ENCODE data around the gene SMAD4.

The SMAD4 gene

DNA sequence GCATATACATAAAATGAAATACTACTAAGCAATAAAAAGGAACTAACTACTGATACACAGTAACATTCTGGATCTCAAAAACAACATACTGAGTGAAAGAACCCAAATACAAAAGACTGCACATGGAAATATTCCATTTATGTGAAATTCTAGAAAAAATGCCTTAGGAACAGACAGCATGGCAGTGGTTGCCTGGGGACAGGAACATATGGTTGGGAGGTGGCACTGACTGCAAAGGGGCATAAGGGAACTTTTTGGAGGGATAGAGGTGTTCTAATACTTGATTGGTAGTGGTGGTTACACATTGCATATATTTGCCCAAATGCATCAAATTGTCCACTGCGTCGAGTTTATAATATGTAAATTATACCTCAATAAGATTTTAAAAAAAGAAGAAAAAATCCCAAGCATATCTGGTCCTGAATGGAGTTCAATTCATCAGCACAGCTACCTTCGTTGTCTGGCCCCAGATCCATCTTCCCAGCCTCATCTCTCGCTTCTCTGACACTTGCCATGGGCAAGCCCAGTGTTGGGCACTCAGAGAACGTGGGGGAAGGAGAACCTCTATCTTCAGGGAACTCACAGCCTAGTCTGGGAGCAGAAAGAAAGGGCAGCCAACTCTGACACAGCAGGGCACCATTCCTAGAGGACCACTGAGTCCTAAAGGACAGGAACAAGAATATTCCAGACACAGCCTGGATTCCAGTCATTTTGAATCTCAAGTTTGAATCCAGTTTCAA lies 8.6 kb upstream of the SMAD4 start:
- no peak for DNase-seq

DNA sequence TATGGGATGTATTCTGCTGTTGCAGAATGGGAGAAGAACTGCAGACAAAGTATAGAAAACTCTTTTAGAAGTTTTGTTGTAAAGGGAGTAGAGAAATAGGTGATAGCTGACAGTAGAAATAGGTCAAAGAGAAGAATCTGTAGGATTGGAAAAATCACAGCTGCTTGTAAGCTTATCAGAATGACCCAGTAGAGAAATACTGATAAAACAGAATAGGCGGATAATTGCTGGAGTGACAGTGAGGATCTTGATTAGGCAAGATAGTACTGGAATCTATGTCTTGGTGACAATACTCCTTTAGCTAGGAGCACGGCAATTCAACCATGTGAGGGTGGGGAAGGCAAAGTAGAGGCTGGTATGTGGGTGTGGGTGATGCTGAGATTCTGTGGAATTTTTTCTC lies 4.5 kb upstream of the SMAD4 start:
- DNase-seq, result no peak

DNA sequence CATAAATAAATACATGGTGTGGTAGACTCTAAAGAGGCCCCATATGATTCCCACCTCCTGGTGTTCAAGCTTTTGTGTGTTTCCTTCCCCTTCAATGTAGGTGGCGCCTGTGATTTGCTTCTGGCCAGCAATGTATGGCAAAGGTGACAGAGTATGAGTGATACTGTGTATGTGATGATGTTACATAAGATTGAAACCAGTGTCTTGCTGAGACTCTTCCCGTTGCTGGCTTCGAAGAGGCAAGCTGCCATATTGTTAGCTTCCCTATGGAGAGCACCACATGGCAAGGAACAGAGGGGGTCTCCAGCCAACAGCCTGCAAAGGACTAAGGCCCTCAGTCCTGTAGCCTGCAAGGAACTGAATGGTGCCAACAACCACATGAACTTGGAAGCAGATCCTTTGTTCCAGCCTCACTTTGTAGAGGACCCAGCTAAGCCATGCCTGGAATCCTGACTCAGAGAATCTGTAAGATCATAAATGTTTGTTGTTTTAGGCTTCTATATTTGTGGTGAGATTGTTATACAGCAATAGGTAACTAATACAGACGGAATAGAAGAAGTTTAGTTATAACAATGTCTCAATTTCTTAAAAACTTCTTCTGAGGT lies 1.7 kb upstream of the SMAD4 start:
- no peak for DNase-seq

DNA sequence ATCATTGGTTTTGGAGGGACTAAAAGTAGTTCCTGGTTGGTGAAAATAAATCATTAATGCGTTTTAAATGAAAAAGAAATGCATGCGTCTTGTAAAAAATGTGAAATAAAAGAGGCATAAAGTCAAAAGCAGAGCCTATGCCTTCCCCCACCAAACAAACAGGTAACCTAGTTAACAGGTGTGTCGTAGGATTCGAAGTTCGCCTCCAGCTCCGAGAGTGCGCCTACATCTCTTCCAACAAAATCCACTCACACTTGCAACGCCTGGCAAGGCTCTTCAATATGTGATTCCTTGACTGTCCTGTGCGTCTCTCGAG lies 677 bp upstream of the SMAD4 start:
- no peak for DNase-seq

DNA sequence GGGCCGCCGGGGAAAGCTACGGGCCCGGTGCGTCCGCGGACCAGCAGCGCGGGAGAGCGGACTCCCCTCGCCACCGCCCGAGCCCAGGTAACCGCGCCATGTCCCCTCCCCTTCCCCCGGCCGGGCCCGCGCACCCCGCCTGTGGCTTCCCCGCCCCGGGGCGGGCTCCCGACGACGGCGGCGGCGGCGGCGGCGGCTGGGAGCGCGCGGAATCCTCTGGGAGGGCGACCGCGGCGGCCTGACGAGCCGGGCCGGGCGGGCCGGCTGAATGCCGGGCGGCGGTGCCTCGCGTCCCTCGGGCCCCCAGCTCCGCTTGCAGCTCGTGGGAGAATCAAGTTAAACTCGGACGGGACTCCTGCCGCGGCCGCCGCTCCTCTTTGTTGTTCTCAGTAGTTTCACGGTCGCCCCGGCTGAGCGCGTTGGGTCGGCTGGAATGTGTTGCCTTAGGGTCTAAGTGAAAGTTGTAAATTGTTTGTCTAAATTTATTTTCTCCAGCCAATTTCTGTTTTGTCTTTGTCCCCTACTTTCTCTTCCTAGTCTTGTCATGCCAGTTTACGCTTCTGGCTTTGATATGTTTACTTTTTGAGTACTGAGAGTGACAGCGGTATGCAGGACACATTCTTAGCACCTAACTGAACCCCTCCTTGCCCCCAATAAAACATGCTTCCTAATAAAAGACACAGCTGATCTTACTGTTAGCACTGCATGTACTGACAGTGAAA lies 685 bp downstream of the SMAD4 start:
- DNase-seq, result peak; percentile 53

DNA sequence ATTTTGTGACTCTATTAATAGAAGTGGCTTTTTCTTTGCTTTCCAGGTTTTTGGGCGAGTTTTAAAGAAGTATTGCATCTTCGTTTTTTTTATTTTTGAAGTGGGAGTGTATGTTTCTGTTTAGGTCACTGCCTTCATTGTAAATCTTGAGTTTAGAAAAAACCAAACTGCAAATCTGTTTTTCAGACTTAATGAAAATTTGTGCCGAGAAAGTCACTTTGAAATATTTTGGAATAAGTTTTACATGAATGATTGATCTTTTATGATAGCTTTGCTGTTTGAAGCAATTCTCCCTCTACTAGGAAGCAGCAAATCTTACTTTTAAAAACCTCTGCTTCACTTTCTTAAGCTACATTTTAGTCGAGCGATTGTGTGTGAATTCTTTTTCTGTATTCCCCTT lies 2.2 kb downstream of the SMAD4 start:
- no peak for DNase-seq

DNA sequence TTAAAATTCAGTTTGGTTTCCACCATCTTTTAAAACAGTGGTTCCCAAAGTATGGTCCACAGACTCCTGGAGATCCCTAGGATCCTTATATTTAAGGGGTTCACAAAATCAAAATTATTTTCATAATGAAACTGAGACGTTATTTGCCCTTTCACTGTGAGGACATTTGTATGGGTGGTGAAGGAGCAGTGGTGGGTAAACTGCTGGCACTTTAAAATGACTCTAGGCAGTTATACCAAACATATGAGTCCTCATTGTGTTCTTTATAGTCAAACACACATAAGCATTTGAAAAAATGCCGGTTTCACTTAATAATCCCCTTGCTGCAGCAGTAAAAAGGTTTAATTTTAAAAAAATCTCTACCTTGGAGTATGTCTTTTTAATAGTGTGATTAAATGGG lies 7.2 kb downstream of the SMAD4 start:
- no peak for DNase-seq

DNA sequence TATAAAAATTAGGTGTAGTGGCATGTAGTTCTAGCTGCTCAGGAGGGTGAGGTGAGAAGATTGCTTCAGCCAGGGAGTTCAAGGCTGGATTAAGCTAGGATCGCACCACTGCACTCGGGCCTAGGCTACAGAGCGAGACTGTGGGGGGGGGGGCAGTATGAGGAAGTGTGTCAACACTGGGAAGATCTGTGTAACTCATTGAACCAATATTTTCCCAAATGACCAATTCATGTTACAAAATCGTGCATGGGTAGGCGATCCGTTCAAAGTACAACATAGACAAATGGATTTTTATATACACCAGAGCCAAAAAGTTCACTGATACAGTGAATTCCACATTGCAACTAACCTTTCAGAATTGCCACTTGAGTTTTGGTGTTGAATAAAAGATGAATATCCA lies 8.1 kb downstream of the SMAD4 start:
- no peak for DNase-seq

DNA sequence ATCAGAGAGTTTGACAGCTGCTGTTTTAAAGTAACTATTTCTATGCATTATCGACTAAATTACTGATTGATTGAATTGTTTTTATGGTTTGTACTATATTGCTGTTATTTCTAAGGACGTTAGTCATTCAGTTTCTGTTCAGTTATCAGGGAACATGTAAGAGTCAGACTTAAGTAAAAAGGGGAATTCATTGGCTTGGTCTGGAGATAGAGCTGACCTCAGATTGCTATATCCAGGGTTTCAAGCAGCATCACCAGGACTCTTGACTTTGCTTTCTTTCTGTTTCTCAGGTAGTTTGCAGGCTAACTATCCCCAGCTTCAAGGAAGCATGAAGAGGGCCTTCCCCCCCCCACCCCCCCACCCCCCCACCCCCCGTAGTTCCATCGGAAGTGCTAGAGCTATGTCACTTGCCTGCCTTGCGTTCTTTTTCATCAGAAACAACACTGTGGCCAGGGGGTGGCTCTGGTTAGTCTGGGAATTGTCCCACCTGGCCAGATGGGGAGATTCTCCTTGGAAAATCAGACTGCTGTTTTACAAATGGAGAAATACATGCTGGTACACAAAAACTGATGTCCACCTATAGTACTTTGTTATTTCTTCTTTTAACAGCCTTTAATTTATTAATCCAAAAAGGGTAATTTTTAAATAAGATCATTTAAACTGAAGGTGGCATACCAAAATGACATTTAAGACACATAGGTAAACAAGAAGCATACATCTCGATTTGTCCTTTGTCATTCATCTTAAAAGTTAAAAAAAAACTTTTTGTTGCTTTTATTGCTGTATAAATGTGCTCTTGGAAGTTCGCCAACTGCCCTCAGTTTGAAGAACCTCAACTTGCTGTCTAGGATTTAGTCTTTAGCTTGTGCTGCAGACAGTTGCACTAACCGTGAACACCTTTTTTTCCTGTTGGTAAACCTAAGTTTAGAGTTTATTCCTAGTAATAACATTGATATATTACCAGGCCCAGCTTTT lies 9.4 kb downstream of the SMAD4 start:
- DNase-seq, result no peak

DNA sequence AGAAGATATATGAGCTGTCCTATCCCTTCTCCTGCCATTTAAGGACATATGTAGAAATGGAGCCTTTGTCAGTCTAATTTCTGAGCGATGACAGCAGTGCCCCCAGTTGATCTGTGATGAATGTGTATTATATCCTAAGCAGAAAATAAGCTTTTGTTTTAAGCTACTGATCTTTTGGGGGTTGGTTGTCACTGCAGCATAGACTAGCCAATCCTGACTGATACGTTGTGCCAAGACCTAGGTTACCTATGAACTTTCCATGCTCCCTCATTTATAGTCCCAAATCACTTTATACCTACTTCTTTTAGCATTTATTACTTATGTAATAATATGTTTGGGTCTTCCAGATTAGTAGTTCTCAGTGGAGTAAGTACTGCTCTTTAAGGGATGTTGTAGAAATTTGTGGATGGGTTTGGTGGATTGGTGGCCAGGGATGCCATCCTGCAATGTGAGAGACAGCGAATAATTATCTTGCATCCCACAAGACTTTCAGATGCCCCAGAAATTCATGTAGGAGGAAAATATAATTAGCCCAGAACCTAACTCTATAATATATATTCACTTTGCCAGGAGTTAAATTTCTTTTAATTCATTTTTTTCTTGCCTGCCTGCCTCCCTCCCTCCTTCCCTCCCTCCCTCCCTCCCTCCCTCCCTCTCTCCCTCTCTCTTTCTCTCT lies 11.8 kb downstream of the SMAD4 start:
- DNase-seq, result no peak

DNA sequence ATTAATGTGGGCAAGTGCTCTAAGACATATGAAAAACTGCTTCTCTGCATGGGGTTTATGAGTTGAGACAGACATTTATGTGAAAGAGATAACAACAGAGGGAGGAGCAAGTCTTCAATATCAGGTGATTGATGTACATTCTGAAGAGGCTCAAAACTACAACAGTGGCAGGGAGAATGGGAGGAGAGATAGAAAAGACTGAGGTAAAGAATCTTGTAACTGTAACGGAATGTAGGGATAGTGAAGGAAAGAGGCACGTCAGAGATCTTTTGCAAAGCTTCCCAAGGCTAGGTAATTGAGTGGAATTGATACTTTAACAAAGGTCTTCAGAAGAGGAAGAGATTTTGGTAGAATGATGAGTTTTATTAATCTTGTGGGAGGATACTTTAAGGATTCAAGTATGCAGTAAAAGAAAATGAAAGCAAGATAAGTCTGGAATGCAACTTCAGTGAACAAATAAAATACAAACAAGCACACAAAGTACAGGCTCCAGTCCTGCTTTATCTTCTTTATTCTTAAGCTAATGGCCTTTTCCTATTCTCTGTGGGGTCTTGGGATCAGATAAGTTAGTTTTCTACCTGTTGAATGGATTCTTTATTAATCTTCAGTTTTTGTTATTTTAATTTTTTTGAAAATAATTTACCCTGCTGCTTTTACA lies 15.0 kb downstream of the SMAD4 start:
- DNase-seq, result no peak

DNA sequence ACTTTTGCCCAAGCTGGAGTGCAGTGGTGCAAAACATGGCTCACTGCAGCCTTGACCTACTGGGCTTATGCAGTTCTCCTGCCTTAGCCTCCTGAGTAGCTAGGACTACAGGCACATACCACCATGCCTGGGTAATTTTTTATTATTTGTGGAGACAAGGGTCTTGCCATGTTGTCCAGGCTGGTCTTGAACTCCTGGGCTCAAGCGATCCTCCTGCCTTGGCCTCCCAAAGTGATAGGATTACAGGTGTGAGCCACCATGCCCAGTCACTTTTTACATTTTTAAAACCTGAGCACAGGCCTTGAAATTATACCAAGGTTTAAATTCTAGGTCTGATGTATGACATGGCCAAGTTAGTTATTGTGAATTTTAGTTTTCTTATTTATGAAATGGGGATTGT lies 18.2 kb downstream of the SMAD4 start:
- DNase-seq, result no peak

DNA sequence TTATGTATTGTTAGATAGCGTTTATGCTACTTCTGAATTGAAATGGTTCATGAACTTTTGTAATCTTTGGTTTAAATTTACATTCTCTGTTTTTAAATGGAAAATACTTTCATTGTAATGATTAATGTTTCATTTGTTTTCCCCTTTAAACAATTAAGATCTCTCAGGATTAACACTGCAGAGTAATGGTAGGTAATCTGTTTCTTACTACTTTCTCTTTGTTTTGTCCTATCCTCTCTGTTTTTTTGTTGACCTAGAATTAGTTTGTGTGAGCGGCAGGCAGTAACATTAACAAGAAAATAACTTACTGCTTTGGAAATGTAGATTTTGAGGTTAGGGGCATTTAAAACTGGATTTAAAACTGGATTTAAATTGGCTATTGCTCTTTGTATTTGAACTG lies 19.1 kb downstream of the SMAD4 start:
- no peak for DNase-seq

DNA sequence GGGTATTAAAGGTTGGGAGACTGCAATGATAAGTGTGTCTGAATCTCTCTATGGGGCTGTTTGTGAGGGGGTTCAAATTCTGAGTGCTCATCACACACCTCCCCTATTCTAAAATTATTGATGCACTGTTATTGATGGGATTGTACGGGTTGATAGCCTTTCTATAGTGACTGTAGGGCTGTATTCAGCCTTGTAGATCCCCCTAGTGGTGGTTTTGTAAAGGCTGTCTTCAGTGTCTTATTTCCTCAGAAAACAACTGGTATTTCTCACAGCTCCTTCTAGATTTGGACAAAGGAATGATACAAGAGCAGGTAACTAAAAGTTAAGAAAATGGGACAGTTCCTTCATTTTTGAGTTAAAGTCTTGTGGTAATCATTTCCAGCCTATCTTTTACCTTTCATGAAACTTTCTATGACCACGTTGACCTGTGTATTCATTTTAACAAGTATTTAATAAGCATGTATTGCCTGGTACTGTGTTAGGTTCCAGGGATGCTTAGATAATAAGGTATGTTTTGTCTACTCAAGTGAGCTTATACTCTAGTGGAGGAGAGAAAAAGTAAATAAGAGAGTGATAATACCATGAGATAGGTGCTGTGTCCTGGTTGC lies 21.2 kb downstream of the SMAD4 start:
- peak; percentile 59 for DNase-seq

DNA sequence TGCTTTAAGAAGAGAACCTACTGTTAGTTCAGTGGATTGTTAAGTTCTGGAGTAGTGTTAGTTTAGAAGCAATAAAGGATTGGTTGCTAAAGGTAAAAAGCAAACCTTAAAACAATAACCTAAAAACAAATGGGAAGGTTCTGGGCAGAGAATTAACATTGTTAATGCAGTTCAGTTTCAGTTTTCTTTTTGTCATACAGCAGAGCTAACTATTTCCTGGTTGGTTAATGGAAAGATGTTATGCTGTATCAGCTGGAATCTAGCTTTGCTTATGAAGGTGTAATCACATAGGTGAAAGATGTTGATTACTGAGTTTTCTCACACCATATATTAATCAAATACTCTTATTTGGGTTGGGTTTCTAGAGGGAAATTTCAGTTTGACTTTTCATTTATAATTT lies 23.8 kb downstream of the SMAD4 start:
- DNase-seq, result no peak

DNA sequence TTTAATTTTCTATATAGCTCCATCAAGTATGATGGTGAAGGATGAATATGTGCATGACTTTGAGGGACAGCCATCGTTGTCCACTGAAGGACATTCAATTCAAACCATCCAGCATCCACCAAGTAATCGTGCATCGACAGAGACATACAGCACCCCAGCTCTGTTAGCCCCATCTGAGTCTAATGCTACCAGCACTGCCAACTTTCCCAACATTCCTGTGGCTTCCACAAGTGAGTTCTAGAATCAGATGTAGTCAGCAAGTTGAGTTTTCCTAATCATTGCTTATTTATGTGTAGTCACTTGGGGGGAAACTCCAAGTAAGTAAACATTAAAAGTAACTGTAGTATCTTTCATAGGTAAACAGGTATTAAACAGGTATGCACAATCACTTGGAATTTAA lies 24.8 kb downstream of the SMAD4 start:
- no peak for DNase-seq

DNA sequence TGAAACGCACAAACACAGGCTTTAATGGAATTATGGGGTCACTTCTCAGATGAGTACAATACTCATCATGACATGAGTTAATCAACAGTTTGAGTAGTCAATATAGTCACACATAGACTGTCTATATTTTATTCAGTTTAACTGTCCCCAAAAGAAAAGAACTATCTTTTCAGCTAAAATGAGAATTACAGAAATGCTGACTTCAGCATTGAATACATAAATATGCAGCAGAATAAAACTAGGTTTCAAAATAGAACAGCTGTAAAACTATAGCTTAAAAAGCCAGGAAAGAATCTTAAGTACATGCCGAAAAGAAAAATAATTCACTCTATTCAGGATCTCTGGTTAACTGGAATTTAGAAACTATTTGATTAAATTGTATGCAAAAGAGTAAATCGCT lies 30.0 kb downstream of the SMAD4 start:
- no peak for DNase-seq

DNA sequence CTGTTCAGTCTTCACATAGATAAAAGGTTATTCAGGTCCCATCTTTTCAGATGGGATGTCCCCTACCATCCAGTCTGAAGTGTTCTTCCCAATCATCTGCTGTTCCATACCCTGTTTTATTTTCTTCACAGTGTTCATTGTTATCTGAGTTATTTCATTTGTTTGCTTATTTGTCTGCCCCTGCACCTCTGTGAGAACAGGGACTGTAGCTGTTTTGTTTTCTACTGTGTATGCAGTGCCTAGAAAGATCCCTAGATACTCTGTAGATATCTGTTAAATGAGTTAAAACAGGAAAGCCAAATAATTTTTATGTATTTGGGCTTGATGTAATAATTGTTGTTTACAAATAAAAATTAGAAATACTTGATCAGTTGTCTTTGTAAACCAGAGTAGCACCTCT lies 34.2 kb downstream of the SMAD4 start:
- DNase-seq, result no peak

DNA sequence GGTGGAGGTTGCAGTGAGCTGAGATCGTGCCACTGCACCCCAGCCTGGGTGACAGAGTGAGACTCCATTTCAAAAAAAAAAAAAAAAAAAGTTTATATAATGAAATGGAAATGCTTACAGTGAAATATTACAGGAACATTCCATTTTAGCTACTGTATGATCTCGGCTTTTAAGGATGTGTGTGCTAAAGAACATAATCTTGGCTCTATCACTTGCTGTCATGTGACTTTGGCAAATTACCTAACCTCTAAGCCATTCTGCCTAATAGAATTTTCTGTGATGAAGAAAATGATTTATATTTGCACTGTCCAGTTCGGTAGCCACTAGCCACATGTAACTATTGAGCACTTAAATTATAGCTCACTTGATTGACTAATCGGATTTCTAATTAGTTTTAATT lies 36.3 kb downstream of the SMAD4 start:
- no peak for DNase-seq

DNA sequence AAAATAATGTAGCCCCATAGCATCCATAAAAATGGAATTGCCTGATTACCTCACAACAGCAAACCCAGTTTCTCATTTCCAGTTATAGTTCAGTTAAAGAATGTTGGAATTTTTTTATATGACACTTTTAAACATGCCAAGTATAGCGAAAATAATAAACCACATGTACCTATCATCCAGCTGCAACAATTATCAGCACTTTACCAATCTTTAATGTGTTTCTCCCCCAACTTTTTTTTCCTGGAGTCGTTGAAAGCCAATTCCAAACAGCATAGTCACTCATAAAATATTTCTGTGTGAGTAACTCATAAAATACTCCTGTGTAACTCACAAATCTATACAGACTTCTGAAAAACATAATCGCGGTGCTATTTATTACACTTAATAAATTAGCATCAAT lies 38.1 kb downstream of the SMAD4 start:
- DNase-seq, result no peak

DNA sequence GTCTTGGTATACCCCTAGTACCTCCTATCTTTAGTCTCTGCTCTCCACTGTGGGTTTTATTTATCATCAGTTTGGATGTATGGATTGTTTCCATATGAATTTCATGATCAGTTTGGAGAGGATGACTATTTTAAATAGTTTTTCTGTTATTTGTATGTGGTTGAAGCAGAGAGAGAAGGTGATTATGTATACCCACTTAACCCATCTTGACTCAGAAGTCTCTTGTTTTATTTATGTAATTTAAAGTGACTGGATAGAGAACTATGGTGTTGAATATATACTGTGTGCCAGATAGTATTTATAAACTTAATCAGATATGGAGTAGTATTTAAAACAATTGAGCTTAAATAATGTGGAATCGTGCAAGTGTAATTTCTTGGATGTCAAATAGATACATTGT lies 39.9 kb downstream of the SMAD4 start:
- DNase-seq, result no peak

DNA sequence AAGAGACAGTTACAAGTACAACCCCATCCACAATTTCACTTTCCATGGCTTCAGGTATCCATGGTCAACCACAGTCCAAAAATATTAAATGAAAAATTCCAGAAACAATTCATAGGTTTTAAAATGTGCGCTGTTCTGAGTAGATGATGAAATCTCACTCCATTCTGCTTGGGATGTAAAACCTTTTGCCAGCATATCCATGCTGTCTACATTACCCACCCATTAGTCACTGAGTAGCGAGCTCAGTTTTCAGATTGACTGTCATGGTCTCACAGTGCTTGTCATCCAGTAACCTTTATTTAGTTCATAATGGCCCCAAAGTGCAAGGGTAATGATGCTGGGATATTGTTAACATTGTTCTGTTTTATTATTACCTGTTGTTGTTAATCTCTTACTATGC lies 40.5 kb downstream of the SMAD4 start:
- no peak for DNase-seq

All from NCI-H1436 (cell line).